Upper lobe of right lung (tissue), 1 donor: ENCODE measurements around the gene LARGE1. TPM values are rescaled to one million over a fixed set of nuclear protein-coding genes. Genes with fewer than 3 reads are reported as not detected.

Experiments used
- ATAC-seq: fragments of 200-7000 bp; cut with Tn5 transposase; one replicate; pipeline ENCODE4 v1.9.1; 2020; ENCODE audit warnings: mild to moderate bottlenecking, moderate library complexity
- DNase-seq: peaks from one replicate; pipeline ENCODE4 v3.0.0-alpha.2; 2020
- H3K27ac ChIP-seq: fragments of 200-600 bp; one replicate; pipeline ENCODE4 v1.8.0; 2022
- H3K27me3 ChIP-seq: fragments of 200-600 bp; one replicate; pipeline ENCODE4 v1.8.0; 2022; ENCODE audit warnings: mild to moderate bottlenecking
- H3K36me3 ChIP-seq: fragments of 200-600 bp; one replicate; pipeline ENCODE4 v1.8.0; 2022
- H3K4me1 ChIP-seq: fragments of 200-600 bp; one replicate; pipeline ENCODE4 v1.8.0; 2022
- H3K4me3 ChIP-seq: fragments of 200-600 bp; one replicate; pipeline ENCODE4 v1.8.0; 2022; ENCODE audit warnings: mild to moderate bottlenecking
- H3K9me3 ChIP-seq: fragments of 200-600 bp; one replicate; pipeline ENCODE4 v1.8.0; 2022
- CTCF ChIP-seq: fragments of 200-600 bp; IDR thresholded peaks from one replicate; pipeline ENCODE4 v1.8.0; 2022; ENCODE audit warnings: antibody characterized with exemption
- intact Hi-C: fragments of 100-400 bp; cut with DNase I; formaldehyde crosslinking; loops from one replicate; pipeline ENCODE4 v1.11.0; 2022
- total RNA-seq: library from RNA; stranded (reverse); fragmentation: NEBNext Ultra II Directional; extraction: Animal tissue kit (Norgen Biotek cat#: 25700); gene quantifications from one replicate; pipeline ENCODE4 v1.2.1, GENCODE V29; 2021
- donor health status: DM: no; HTN: yes; CAD: no; lungs with severe emphysema.

The LARGE1 gene
- total RNA-seq, 1 donor from 2014 or later, result 33.5 TPM

GRCh38 chr22:33952776-33953175 lies 32.5 kb upstream of the LARGE1 start:
- Histone ChIP-seq H3K9me3 (no peaks in the 10 kb centered on the region), H3K4me1 (no peaks in the 10 kb centered on the region), H3K27me3 (no peaks in the 10 kb centered on the region), H3K27ac (no peak overlapping the region), H3K36me3 (no peaks in the 10 kb centered on the region), H3K4me3 (no peak overlapping the region)
- TF ChIP-seq CTCF, result no peak
- ATAC-seq, result no peak
- intact Hi-C loops, result no loop called here
- DNase-seq, result no peak

GRCh38 chr22:33940741-33941140 lies 20.5 kb upstream of the LARGE1 start:
- ATAC-seq (no peak), DNase-seq (no peak)
- Histone ChIP-seq H3K4me1 (no peaks in the 10 kb centered on the region), H3K27me3 (no peaks in the 10 kb centered on the region), H3K36me3 (no peaks in the 10 kb centered on the region), H3K27ac (no peak overlapping the region), H3K4me3 (no peak overlapping the region), H3K9me3 (no peaks in the 10 kb centered on the region)
- no peak for TF ChIP-seq CTCF
- intact Hi-C loops, result no loop called here

- no peak for TF ChIP-seq CTCF
- H3K36me3 ChIP-seq, result no peaks in the 10 kb centered on the region
- intact Hi-C loops, result no loop called here
These were observed 12.7 kb upstream of the LARGE1 start for GRCh38 chr22:33932997-33933396.

GRCh38 chr22:33931406-33931805 lies 11.1 kb upstream of the LARGE1 start:
- H3K9me3 ChIP-seq, result no peaks in the 10 kb centered on the region
- H3K27me3 ChIP-seq, result peaks cover 3% of the 10 kb centered on the region
- no peak overlapping the region for H3K4me3 ChIP-seq
- no peak overlapping the region for H3K27ac ChIP-seq
- no peak for ATAC-seq
- intact Hi-C loops, result no loop called here
- H3K4me1 ChIP-seq, result no peaks in the 10 kb centered on the region
- no peak for TF ChIP-seq CTCF
- DNase-seq, result no peak
- H3K36me3 ChIP-seq, result no peaks in the 10 kb centered on the region

More at GRCh38 chr22:33932997-33933396, 12.7 kb upstream of the LARGE1 start:
- Histone ChIP-seq H3K27me3 (no peaks in the 10 kb centered on the region), H3K27ac (no peak overlapping the region), H3K4me1 (no peaks in the 10 kb centered on the region), H3K4me3 (no peak overlapping the region), H3K9me3 (no peaks in the 10 kb centered on the region)
- DNase-seq (no peak), ATAC-seq (no peak)

- H3K36me3 ChIP-seq, result no peaks in the 10 kb centered on the region
- H3K4me3 ChIP-seq, result no peak overlapping the region
- ATAC-seq (no peak), DNase-seq (no peak)
- intact Hi-C loops, result no loop called here
- no peaks in the 10 kb centered on the region for H3K4me1 ChIP-seq
- no peak for TF ChIP-seq CTCF
- no peak overlapping the region for H3K27ac ChIP-seq
- H3K9me3 ChIP-seq, result no peaks in the 10 kb centered on the region
- H3K27me3 ChIP-seq, result peaks cover 3% of the 10 kb centered on the region
These were observed 7.5 kb upstream of the LARGE1 start for GRCh38 chr22:33927752-33928151.

- H3K27ac ChIP-seq, result no peak overlapping the region
- TF ChIP-seq CTCF, result no peak
- H3K36me3 ChIP-seq, result no peaks in the 10 kb centered on the region
- no peaks in the 10 kb centered on the region for H3K9me3 ChIP-seq
- intact Hi-C loops, result no loop called here
- no peak for ATAC-seq
- no peak for DNase-seq
- no peaks in the 10 kb centered on the region for H3K4me1 ChIP-seq
- H3K4me3 ChIP-seq, result no peak overlapping the region
- H3K27me3 ChIP-seq, result peaks cover 3% of the 10 kb centered on the region
These were observed 4.9 kb upstream of the LARGE1 start for GRCh38 chr22:33925194-33925593.
